Dedifferentiated amniotic fluid mesenchymal stem cell (primary cell): ENCODE data around the gene DSTN.

ENCODE experiments used
- DNase-seq: peaks from one replicate; pipeline ENCODE4 v3.0.0-alpha.2; 2016; ENCODE audit errors: extremely low spot score

Gene DSTN

DNA sequence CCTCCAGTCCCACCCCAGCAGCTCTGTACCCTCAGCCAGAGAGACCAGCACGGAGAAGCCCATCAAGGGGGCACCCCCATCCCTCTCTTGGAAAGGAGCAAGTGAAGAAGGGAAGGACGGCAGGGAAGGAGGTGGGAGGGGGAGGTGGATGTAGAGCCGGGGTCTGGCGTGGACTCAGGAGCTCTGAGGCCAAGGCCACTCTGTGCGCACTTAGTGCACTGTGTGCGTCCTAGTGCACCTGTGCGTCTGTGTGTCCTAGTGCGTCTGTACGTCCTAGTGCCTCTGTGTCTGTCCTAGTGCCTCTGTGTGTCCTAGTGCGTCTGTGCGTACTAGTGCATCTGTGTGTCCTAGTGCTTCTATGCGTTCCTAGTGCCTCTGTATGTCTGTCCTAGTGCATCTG lies 54.2 kb downstream of the DSTN start:
- DNase-seq = no peak

DNA sequence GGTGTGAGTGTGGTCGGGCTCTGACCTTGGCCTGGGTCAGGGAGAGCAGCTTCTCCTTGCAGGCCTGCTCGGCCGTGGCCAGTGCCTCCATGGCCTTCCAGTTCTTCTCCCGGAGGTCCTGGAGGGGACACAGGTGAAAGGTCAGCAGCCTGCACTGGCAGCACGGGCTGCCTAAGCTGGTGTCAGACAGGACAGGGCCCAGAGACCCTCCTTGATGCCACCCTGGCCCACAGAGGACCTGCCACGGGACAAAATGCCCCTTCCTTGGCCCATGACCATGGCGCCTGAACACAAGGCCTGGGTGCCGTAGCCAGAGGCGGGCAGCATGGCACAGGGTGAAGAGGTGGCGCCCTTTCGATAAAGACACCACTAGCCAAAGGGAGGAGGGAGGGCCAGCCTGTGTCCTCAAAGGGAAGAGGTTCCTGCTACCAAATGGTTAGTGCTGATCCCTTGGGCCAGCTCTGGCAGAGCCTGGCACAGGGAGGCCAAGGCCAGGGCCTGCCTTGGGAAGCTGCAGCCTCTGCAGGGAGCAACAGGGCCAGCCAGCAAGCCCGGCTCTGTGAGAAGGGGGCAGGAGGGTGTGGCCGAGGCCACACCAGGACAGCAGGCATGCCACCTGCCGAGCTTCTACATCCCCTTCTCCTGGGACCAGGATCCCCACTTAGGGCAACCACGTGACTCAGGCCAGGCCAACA lies 54.8 kb downstream of the DSTN start:
- no peak for DNase-seq

DNA sequence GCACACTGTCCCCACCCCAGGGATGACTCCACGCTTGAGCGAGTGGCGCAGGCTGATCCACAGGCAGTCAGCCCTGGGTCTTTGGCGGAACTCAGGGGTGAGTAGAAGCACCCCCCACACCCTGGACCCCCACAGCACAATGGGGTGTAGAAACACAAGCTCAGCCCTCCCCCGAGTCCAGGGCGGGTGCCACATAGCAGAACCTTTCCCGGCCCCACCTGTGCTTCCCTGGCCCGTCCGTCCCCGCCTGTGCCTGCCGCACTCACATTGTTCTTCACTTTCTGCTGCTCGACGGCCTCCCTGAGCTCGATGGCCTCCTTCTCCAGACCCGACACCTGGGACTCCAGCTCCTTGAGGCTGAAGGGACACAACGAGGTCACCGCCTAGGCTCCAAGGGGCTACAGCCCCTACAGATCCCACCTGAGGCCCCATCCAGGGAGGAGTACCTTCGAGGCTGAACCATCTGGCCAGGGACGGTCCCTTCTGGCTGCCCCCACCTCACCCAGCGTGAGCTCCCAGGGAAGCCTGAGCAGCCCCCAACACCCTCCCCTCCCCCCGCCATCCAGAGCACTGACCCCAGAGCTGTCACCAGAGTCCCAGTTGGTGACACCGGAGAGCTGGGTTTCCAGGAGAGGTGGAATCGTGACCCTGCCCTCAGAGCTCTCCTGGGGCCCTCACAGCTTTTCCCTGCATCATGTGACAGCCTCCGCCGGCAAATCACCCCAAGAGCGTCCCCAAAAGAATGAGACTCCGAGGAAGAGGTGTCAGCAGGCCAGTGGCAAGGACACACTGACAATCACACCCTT lies 55.6 kb downstream of the DSTN start:
- no peak for DNase-seq

GRCh38 chr20:17626217-17627007 lies 56.5 kb downstream of the DSTN start:
- DNase-seq = no peak

DNA sequence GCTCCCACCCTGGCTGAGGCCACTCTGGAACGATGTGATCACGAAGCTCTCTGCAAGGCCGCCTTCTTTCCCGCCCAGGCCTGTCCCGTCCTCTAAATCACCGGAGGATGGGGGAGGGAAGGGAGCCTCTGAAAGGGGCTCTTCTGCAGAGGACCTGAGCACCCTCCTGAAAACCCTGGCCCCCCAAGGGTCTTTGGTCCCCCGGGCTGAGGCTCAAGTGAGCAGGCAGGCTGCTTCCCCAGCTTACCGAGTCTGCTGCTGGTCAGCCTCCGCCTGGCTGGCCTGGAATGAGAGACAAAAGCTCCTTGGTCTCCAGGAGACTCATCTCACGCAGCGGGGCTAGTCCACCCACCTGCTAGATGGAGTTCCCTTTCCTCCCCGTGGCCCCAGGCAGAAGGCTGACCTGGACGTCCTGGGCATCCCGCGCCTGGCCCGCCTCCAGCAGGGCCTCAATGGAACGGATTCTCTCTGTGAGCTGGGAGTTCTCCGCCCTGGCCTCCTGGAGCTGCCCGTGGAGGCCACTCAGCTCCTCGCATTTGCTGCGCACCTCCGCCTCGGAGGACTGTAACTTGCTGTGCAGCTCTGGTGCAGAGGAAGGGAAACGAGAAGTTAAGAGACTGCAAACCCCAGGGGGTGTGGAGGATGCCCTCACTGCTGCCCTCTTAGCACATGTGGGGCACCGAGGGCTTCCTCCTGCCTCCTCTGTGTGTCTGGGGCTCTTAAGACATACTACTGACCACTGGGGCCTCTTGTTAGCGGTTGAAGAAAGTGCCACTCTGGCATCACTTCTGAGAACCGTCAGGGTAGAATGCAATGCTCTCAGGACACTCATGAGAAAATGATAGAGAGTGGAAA lies 57.5 kb downstream of the DSTN start:
- no peak for DNase-seq

- DNase-seq = no peak
Observed at GRCh38 chr20:17628101-17628841, 58.4 kb downstream of the DSTN start.

- no peak for DNase-seq
Observed at GRCh38 chr20:17629025-17629424, 59.1 kb downstream of the DSTN start.

DNA sequence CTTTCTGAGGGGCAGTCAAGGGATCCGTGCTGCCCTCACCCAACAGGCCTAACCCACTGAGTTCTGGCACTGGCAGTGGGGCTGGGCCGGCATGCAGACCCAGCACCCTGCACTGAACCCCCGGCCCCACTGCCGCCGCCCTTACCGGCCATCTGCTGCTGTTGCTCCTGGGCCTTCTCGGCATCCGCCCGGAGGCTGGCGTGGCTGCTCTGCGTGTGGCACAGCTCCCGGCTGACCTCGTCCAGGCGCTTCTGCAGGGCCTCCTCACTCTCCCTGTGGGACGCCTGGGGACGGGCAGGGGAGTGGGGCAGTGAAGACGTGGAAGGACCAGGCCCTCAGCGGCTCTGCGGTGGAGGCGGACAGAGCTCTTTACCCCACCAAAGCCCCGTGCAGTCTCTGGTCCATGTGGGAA lies 59.8 kb downstream of the DSTN start:
- no peak for DNase-seq

GRCh38 chr20:17630151-17630805 lies 60.4 kb downstream of the DSTN start:
- DNase-seq = no peak

- no peak for DNase-seq
Observed at GRCh38 chr20:17630806-17631195, 60.9 kb downstream of the DSTN start.

DNA sequence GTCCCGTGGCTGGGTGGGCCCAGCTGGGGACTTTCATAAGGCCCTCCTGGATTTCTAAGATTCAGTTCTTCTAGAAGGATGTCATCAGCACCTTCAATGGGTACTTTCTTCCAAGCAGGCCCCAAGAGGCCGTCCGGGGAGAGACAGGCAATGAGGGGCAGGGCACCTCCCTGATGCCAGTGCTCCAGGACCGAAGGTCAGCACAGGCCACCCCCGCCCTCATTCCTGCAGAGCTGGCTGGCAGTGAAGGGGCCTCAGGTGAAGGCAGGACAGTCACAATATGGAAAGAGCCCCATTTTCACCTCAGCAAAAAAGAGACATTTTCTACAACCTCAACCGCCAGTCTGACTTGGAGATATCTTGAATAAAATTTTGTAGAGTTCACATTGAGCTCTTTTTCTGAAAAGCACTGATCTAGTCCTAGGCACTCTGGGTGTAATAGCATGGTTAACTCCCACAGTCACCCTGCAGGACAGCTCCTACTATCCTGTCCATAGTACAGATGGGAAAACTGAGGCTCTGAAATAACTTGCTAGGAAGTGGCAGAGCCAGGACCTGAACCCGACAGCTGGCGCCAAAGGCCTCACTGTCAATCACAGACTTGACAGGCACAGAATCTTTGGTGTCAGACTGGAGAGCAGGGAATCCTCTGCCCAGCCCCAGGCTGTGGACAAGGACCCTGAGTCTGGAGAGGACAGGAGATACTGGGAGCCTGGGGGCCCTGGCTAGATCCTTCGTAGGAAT lies 61.9 kb downstream of the DSTN start:
- no peak for DNase-seq

DNA sequence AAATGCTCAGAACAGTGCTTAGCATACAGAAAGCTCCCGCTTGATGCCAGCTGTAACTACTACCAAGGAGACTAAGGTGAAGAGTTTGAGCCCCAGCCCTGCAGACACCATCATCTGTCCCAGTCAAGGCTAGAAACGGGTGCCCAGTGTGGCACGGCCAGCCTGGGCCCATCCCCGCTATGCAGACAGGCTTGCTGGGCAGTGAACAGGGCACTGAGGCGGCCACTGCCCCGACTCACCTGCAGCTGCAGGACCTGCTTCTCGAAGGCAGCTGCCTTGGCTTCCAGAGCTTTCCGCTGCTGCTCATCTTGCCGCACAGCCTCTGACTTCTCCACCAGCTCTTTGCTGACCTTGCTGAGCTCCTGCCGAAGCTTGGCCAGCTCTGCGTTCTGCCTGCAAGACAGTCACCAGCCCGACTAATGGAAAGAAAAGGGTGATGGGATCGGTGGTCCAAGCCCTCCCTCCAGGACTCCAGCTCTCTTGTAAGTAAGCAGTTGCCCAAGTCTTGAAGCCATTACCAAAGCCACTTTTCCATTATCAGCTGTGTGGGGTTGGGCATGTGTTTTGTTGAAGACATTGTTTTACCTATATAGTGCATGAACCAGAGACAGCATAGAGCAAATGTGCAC lies 63.5 kb downstream of the DSTN start:
- no peak for DNase-seq

DNA sequence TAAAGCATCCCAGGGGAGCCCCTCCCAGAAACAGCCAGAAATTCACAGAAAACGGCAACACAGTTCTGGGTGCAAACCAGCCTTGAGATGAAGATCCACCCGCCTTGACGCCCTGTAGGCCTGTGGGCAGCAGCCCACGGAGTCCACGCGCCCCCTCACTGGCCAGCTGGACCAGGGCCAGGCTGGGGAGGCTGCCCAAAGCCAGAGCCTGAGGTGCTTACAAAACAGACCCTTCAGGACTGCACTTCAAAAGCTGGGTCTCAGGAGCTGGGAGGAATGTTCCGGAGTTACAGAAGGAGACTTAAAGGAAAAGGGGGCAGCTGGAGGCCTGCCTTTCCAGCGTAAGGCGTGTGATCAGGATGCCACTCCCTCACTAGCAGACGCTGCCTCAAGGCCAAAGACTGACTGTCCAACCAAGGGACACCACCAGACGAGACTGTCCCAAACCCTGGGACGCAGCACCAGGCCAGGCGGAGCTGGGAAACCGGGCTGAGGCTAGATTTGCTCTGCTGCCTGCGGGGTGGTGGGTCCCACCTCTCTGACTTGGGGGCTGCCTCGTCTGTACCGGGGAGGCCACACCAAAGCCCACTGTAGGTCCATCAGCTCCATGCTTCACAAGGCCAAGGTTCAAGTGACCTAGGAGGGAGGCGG lies 64.1 kb downstream of the DSTN start:
- no peak for DNase-seq

- DNase-seq = no peak
Observed at GRCh38 chr20:17634661-17635331, 64.9 kb downstream of the DSTN start.

DNA sequence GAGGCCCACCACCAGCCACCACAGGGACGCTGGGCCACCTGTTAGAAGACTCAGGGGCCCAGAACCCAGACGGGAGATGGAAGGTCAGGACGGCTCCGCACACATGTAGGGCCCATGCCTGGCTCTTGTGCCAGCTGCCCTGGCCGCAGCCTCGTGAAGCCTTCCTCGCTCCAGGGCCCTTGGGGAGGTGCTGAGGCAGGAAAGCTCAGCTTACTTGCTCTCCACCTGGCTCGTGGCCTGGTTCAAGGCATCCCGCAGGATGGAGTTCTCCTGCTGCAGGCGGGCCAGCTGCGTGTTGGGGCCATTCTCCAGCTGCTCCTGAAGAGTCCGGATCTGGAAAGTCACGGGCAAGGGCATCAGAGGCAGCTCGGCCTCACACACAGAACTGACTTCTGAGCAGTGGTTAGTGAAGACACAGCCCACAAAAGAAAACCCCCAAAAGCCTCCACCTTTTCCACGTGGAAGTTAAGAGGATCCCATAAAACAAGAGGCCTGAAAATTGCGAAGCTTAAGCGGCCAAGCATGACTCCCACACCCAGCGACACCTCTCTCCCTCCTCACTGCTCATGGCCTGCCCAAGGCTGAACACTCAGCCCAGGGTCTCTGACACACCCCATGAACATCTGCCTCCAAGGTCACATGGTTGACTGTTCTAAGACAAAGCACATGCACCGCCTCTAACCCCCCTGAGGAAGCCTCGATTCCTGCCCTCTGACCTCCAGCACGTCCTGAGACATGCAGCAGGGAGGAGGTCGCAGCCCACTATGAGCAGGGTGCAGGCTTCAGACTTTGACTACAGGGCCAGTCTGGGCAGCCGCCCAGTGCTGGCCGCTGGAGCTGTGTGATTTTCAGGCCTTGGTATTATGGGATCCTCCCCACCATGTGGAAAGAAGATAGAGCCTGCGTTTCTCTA lies 65.7 kb downstream of the DSTN start:
- DNase-seq = no peak

DNA sequence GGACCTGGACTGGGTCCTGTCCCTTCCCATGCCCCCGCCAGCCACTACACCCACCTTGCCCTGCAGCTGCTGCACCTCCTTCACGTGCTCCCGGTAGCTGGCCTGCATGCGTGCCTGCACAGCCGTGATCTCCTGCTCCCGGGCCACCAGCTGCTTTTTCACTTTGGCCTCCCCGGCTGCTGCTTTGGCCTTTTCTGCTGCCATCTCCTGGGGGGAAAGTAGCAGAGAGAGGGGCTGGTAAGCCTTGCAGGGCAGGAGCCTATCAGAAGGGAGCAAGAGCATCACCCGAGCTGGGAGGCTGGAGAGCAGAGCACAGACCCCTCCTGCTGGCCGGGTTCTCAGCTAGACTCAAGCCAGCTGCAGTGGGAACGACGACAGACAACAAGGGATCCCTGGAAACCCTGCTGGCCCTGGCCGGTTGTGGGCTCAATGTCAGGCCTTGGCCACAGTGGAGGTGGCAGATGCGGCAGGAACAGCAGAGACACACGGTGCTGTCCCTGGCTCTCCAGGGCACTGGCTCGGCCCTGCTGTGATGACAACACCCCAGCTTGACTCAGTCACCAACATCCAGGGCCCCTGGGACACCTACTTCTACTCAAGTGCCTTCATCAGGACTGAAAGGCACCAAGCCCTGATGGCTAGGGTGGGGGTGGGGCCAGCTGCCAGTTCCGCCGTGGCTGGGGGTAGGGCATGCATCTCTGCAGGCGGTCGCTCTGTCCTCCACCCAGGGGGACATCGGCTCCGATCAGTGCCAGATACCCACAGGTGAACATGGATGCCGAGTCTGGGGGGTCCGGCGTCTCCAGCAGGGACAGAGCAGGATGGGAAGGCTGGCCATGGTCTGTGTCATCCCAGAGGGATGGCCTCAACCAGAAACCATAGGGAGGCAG lies 66.9 kb downstream of the DSTN start:
- no peak for DNase-seq
